GM19455 (cell line): Measurements from ENCODE around the gene C10orf120.

Experiments
- ATAC-seq: cut with Tn5 transposase; IDR thresholded peaks from one replicate; pipeline ENCODE4 v1.9.1; 2021; ENCODE audit not compliant: unreplicated experiment

C10orf120 gene

GRCh38 chr10:122662231-122662630 lies 37.4 kb downstream of the C10orf120 start:
- no peak for ATAC-seq

GRCh38 chr10:122660696-122661095 lies 39.0 kb downstream of the C10orf120 start:
- ATAC-seq, result no peak

DNA sequence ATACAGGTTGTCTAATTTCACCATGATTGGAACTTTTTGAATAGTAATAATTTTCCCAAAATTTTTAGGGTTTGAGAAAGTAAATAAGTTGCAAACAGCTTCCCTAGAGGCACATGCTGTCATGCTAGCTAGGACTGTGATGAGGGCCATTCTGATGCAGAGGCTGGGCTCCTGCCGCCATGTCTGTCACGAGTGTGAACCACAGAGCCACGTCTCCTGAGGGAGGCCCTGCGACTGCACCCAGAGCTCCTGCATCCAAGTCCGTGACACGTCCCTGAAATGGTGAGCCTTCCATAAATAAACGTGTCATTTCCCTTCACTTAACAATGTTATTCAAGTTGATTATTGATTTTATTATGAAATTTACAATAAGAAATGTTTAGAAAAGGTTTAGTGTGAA lies 40.0 kb downstream of the C10orf120 start:
- ATAC-seq, result no peak

DNA sequence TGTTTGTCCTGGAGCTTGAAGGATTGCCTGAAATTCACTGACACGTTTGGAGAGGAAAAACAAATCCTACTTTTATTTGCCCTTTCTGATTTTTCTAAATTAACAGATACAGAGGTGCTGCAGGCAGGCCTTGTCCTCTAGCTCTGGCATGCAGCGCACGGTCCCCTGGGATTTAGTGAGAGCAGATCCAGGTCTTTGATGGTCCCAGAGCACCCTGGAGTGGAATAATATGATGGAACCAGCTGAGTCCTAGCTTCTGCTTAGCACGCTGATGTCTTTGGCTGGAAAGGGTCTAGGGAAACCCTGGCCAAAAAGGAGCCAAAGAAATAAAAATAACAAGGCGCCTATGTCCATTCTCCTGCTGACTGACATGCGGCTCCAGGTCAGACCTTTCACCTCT lies 40.5 kb downstream of the C10orf120 start:
- ATAC-seq, result no peak

GRCh38 chr10:122658356-122659049 lies 41.1 kb downstream of the C10orf120 start:
- no peak for ATAC-seq

DNA sequence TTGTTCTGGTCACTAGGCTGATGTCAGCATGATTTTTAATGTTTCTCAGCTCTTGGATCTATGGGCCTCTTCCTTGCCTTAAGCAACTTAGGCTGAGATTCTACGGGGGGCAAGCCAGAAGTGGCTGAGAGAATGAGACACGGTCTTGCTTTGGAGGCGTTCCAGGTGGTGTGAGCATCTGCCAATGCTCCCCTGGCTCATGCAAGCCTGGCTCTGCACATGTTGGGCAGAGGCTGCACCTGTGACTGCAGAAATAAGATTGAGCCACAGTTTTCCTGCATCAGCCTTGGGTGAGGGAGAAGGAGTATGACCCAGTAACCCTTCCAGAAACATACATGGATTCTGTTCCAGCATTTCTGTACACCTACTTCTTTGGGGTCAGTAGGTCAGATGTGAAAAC lies 41.9 kb downstream of the C10orf120 start:
- no peak for ATAC-seq

DNA sequence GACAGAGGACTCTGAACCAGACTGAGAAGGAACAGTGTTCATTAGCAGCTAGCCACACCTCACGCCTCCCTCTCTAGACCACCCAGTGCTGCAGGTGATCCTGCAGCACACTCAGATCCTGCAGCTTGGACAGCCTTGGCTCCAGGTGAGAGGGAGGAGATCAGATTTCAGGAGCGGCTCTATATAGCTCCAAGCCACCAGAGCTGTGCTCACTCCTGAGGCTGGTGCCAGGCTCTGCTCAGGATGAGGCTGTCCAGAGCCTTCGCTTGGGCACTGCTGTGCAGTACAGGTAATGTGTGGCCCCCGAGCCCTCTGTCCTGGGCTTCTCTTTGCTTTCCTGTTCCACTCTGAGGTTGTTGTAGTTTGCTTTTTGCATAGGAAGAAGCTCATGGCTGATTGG lies 42.4 kb downstream of the C10orf120 start:
- ATAC-seq, result no peak

- no peak for ATAC-seq
Observed at GRCh38 chr10:122656741-122657140, 42.9 kb downstream of the C10orf120 start.

- ATAC-seq, result no peak
Observed at GRCh38 chr10:122656308-122656705, 43.3 kb downstream of the C10orf120 start.

- ATAC-seq, result no peak
Observed at GRCh38 chr10:122655524-122656307, 43.9 kb downstream of the C10orf120 start.

DNA sequence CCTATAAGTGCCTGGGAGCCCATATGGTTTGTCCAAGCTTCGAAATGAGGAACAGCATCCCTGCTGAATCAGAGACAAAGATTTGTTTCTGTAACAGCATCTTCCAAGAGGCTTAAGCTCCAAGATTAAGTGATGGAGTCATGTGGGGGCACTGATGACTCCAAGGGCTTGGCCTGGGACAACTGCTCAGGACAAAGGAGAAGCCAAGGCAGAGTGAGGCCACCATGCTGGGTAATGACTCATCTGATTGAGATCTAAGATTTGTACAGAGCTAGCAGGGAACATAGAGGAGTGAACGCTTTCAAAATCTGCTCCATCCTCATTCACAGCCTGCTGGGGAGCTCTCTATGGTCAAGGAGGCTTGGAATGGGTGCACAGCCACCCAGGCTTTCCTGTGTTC lies 49.3 kb downstream of the C10orf120 start:
- no peak for ATAC-seq

DNA sequence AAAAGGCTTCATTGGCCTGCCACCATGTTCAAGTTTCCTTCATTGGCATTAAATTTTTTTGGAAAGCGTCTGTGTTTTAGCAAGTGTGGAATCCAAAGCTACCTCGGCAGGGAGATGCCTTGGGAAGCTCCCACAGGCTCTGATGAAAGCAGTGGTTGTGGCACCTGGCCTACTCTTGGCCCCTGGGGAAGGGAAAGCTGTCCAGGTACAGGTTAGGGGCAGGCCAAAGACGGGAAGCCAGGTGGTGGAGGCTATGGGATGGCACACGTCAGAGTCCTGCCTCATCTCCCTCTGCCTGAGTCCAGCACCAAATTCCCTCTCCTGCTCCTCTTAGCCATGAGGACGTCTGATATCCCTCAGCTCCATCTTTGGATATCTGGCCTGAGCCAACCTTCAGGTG lies 49.7 kb downstream of the C10orf120 start:
- no peak for ATAC-seq

DNA sequence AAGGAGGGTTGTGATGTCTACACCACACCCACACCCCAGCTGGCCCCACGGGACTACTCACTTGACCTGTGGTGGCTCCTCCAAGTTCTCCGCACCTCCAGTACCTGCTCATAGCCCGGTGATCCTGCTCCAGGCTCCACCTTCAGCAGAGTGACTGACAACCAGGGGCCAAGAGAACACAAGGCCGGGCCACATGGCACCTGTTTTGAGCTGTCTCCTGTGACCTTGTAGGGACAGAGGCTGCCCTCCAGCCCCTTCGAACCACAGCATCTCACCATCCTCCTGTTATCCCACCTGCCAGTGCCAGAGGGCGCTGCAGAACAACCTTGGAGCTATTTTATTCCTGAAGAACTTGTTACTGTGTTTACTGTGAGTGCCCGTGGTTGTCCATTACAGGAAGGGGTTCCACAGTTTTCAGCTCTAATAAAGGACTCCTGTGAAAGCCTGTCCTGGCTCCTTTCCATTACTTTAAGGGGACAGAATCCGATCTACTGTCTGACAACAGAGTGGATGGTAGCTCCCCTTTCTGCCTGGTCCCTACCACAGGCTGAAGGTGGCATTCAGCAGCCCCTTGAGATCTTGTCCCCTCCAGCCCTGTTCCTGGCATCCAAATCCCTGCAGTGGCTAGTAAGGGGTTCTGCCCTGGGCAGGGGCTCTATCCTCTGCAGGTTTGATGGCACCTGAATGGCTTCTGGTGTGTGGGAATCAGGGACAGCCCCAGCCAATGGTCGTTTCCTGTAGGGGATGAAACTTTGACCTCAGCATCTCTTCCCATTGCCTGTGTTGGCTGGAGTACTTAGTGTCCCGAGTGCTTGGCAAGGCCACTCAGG lies 50.8 kb downstream of the C10orf120 start:
- ATAC-seq, result no peak
